Ureter (tissue), 1 donor: ENCODE measurements around the gene PDE8B. TPM values are rescaled to one million over a fixed set of nuclear protein-coding genes. Genes with fewer than 3 reads are reported as not detected.

Experiments used
- DNase-seq: peaks from one replicate; pipeline ENCODE4 v3.0.0-alpha.2; 2020; ENCODE audit warnings: low spot score
- total RNA-seq: library from RNA; stranded (reverse); gene quantifications from one replicate; pipeline ENCODE4 v1.2.4, GENCODE V29; 2023
- donor health status: DM: yes; HTN: yes; CAD: no.

The PDE8B gene
- 10.1 TPM for total RNA-seq

- no peak for DNase-seq
Observed at GRCh38 chr5:77210091-77210963, at the start of gene PDE8B. TSS of gene PDE8B (plus strand) at chr5:77210680. CDS start at chr5:77210926, 246 bp downstream.

- DNase-seq, result no peak
Observed at GRCh38 chr5:77163453-77163852, 47.0 kb upstream of the PDE8B start.

- no peak for DNase-seq
Observed at GRCh38 chr5:77167063-77167462, 43.4 kb upstream of the PDE8B start.

GRCh38 chr5:77167695-77168121, 42.8 kb upstream of the PDE8B start:
- no peak for DNase-seq

- DNase-seq, result peak; percentile 72
Observed at GRCh38 chr5:77168161-77168878, 42.2 kb upstream of the PDE8B start.

- DNase-seq, result peak; percentile 70
Observed at GRCh38 chr5:77168879-77169244, 41.6 kb upstream of the PDE8B start.

GRCh38 chr5:77170196-77170890, 40.1 kb upstream of the PDE8B start:
- DNase-seq, result no peak

- no peak for DNase-seq
Observed at GRCh38 chr5:77171141-77171910, 39.2 kb upstream of the PDE8B start.

GRCh38 chr5:77172713-77173328, 37.7 kb upstream of the PDE8B start:
- DNase-seq, result no peak

GRCh38 chr5:77174526-77174925, 36.0 kb upstream of the PDE8B start:
- DNase-seq, result no peak

GRCh38 chr5:77175231-77175630, 35.2 kb upstream of the PDE8B start:
- no peak for DNase-seq

GRCh38 chr5:77176429-77176828, 34.1 kb upstream of the PDE8B start:
- DNase-seq, result no peak

- no peak for DNase-seq
Observed at GRCh38 chr5:77177576-77177975, 32.9 kb upstream of the PDE8B start.

GRCh38 chr5:77180167-77181081, 30.1 kb upstream of the PDE8B start:
- no peak for DNase-seq

- DNase-seq, result no peak
Observed at GRCh38 chr5:77181173-77181572, 29.3 kb upstream of the PDE8B start.

- DNase-seq, result no peak
Observed at GRCh38 chr5:77181596-77182304, 28.7 kb upstream of the PDE8B start.

- DNase-seq, result no peak
Observed at GRCh38 chr5:77182367-77182766, 28.1 kb upstream of the PDE8B start.

- DNase-seq, result no peak
Observed at GRCh38 chr5:77186652-77187370, 23.7 kb upstream of the PDE8B start.

GRCh38 chr5:77189421-77189820, 21.1 kb upstream of the PDE8B start:
- DNase-seq, result no peak
